K562 (cell line): ENCODE results near the gene ARID3A. TPM values are rescaled to one million over a fixed set of nuclear protein-coding genes. Genes with fewer than 3 reads are reported as not detected.

ENCODE experiments used
- CBX8 ChIP-seq: fragments of 200-600 bp; sonication (generic); IDR thresholded peaks from 2 replicates; pipeline ENCODE4 v1.6.1; 2012; ENCODE audit warnings: borderline replicate concordance, mixed run types, low read depth, mild to moderate bottlenecking, moderate library complexity, mixed read lengths, low read length, control low read depth, inconsistent platforms; ENCODE audit not compliant: poor library complexity, severe bottlenecking; ENCODE audit errors: extremely low read depth
- CREB3L1 ChIP-seq: fragments of 450-650 bp; IDR thresholded peaks from 2 replicates; pipeline ENCODE4 v1.6.1; 2014; ENCODE audit warnings: low read depth, mild to moderate bottlenecking, moderate library complexity, borderline replicate concordance
- DIDO1 ChIP-seq: fragments of 450-650 bp; IDR thresholded peaks from 2 replicates; pipeline ENCODE4 v1.6.1; 2016; ENCODE audit warnings: low read depth, missing biosample characterization, missing genetic modification characterization
- E2F1 ChIP-seq: sonication (generic); formaldehyde crosslinking; IDR thresholded peaks from 2 replicates; pipeline ENCODE4 v1.8.1; 2023; ENCODE audit warnings: mild to moderate bottlenecking, missing genetic modification reagents, moderate library complexity
- E2F4 ChIP-seq: sonication (generic); formaldehyde crosslinking; IDR thresholded peaks from 2 replicates; pipeline ENCODE4 v1.8.0; 2022; ENCODE audit warnings: mild to moderate bottlenecking, low read depth, missing genetic modification reagents
- IFI16 ChIP-seq: fragments of 250-450 bp; sonication (Bioruptor Pico); IDR thresholded peaks from 2 replicates; pipeline ENCODE4 v2.1.2; 2022; ENCODE audit warnings: mild to moderate bottlenecking, inconsistent platforms
- MTF1 ChIP-seq: fragments of 250-450 bp; sonication (Bioruptor Pico); IDR thresholded peaks from 2 replicates; pipeline ENCODE4 v1.9.0; 2021; ENCODE audit warnings: moderate library complexity, mild to moderate bottlenecking, inconsistent platforms, borderline replicate concordance
- RBM39 ChIP-seq: fragments of 200-400 bp; formaldehyde crosslinking; optimal IDR thresholded peaks from 2 replicates; pipeline ENCODE3; 2018; ENCODE audit warnings: low read depth, low read length
- ZBTB9 ChIP-seq: fragments of 450-650 bp; formaldehyde crosslinking; IDR thresholded peaks from 2 replicates; pipeline ENCODE4 v1.4.0; 2020; ENCODE audit warnings: mild to moderate bottlenecking, moderate library complexity
- ZEB2 ChIP-seq: fragments of 450-650 bp; IDR thresholded peaks from 2 replicates; pipeline ENCODE4 v1.6.1; 2016
- ZNF12 ChIP-seq: sonication (generic); formaldehyde crosslinking; IDR thresholded peaks from 2 replicates; pipeline ENCODE4 v1.4.0; 2020; ENCODE audit warnings: mild to moderate bottlenecking, missing genetic modification reagents
- ZNF232 ChIP-seq: sonication (generic); formaldehyde crosslinking; IDR thresholded peaks from 2 replicates; pipeline ENCODE4 v1.8.0; 2022; ENCODE audit warnings: mild to moderate bottlenecking, missing genetic modification reagents
- ZNF740 ChIP-seq, 3 experiments: fragments of 200-800 bp in 1 of 3; sonication (Bioruptor generic) in 1 of 3; sonication (generic) in 1 of 3; formaldehyde crosslinking in 1 of 3; IDR thresholded peaks; 2 replicates each; pipeline versions ENCODE4 v1.6.1 to v1.8.0; 2016 to 2022; ENCODE audit warnings: mild to moderate bottlenecking in 2 of 3, missing compliant biosample characterization in 2 of 3, missing genetic modification characterization in 2 of 3, missing genetic modification reagents in 1 of 3
- polyA plus RNA-seq, 8 experiments: library from polyadenylated mRNA; depleted of rRNA in 4 of 8; stranded (reverse) in 5 of 8; unstranded in 3 of 8; fragments of >200 nt; fragmentation: Nextera tagmentation in 2 of 8; fragmentation: Illumina TruSeq in 1 of 8; extraction: Ambion mirVana in 2 of 8; extraction: Trizol in 1 of 8; gene quantifications; 2 replicates each; pipeline versions ENCODE4 v1.2.1 to v1.2.3, GENCODE V29; 2011 to 2014; ENCODE audit warnings: inconsistent platforms in 1 of 8, missing spikeins in 1 of 8
- total RNA-seq, 7 experiments: library from RNA; depleted of rRNA in 6 of 7; stranded (reverse); fragments of >200 nt in 6 of 7; fragmentation: Illumina TruSeq in 2 of 7; extraction: Trizol in 2 of 7; gene quantifications; 2 replicates each; pipeline versions ENCODE4 v1.2.1 to v1.2.3, GENCODE V29; 2011 to 2021; ENCODE audit warnings: low replicate concordance in 1 of 7

Gene ARID3A
- total and polyA plus RNA-seq, 9 of the 15 experiments (the other 6 are each of a cell fraction or from before 2014, with no cell fraction given) = 1.4 to 118 (median 31.2) TPM

- no peak for TF ChIP-seq E2F4 (CRISPR knock-in tag)
- TF ChIP-seq CBX8 = no peak
- no peak for TF ChIP-seq ZNF12 (CRISPR knock-in tag)
- no peak for TF ChIP-seq ZBTB9
- TF ChIP-seq RBM39 = no peak
- TF ChIP-seq ZNF232 (CRISPR knock-in tag) = no peak
- no peak for TF ChIP-seq E2F1 (CRISPR knock-in tag)
- peak; percentile 100 for TF ChIP-seq ZNF740 (CRISPR knock-in tag; IDR thresholded peaks at IDR 0.05)
- TF ChIP-seq ZNF740 (tag; IDR thresholded peaks at IDR 0.05) = peak in 1 of 2 experiments; percentile 90; a peak in 2 of 4 replicates
- no peak for TF ChIP-seq IFI16
- no peak for TF ChIP-seq DIDO1
- no peak for TF ChIP-seq CREB3L1
- TF ChIP-seq ZEB2 = no peak
- TF ChIP-seq MTF1 (CRISPR knock-in tag) = no peak
These were observed 74.3 kb downstream of the ARID3A start, which contains the start of gene GRIN3B (continued) for GRCh38 chr19:1000095-1000494.
